Trophoblast cell (in vitro differentiated cells and primary cell): ENCODE measurements around the gene VAV1.

Experiments
- DNase-seq, 2 donors: peaks; one replicate each; pipeline ENCODE4 v3.0.0-alpha.2; 2016
- H2AFZ ChIP-seq: 2 replicates; pipeline ENCODE4 v1.6.1; 2013; ENCODE audit warnings: low read length, moderate library complexity, mild to moderate bottlenecking; ENCODE audit not compliant: insufficient read depth, poor library complexity
- H2AK5ac ChIP-seq: 2 replicates; pipeline ENCODE4 v1.6.1; 2013; ENCODE audit warnings: mild to moderate bottlenecking, low read length
- H2BK120ac ChIP-seq: 2 replicates; pipeline ENCODE4 v1.6.1; 2013; ENCODE audit warnings: low read length, mild to moderate bottlenecking, moderate library complexity; ENCODE audit not compliant: insufficient read depth, poor library complexity
- H2BK12ac ChIP-seq: 2 replicates; pipeline ENCODE4 v1.6.1; 2013; ENCODE audit warnings: mild to moderate bottlenecking, low read length, moderate library complexity
- H2BK5ac ChIP-seq: 2 replicates; pipeline ENCODE4 v1.6.1; 2013; ENCODE audit warnings: low read length, low read depth, moderate library complexity, mild to moderate bottlenecking; ENCODE audit not compliant: poor library complexity
- H3K14ac ChIP-seq: 2 replicates; pipeline ENCODE4 v1.6.1; 2013; ENCODE audit warnings: mild to moderate bottlenecking, low read length
- H3K18ac ChIP-seq: 2 replicates; pipeline ENCODE4 v1.6.1; 2013; ENCODE audit warnings: mild to moderate bottlenecking, low read length
- H3K23ac ChIP-seq: 2 replicates; pipeline ENCODE4 v1.6.1; 2013; ENCODE audit warnings: low read length
- H3K27ac ChIP-seq: 2 replicates; pipeline ENCODE4 v1.5.1; 2013; ENCODE audit warnings: low read depth, mild to moderate bottlenecking, inconsistent platforms, low read length, moderate library complexity
- H3K27me3 ChIP-seq: 2 replicates; pipeline ENCODE4 v1.6.1; 2013; ENCODE audit warnings: inconsistent platforms, mild to moderate bottlenecking, low read length, moderate library complexity; ENCODE audit not compliant: insufficient read depth
- H3K36me3 ChIP-seq, 2 experiments: 1 replicate in 1 of 2; 2 replicates in 1 of 2; pipeline ENCODE4 v1.6.1; 2013; ENCODE audit warnings: low read length in 2 of 2, mild to moderate bottlenecking in 2 of 2, moderate library complexity in 1 of 2; ENCODE audit not compliant: insufficient read depth in 2 of 2, control insufficient read depth in 1 of 2
- H3K4ac ChIP-seq: 2 replicates; pipeline ENCODE4 v1.6.1; 2013; ENCODE audit warnings: low read depth, mild to moderate bottlenecking, low read length, moderate library complexity
- H3K4me1 ChIP-seq, 2 experiments: 1 replicate in 1 of 2; 2 replicates in 1 of 2; pipeline ENCODE4 v1.6.1; 2013; ENCODE audit warnings: low read length in 2 of 2, mild to moderate bottlenecking in 2 of 2, moderate library complexity in 1 of 2; ENCODE audit not compliant: insufficient read depth in 2 of 2, control insufficient read depth in 1 of 2
- H3K4me2 ChIP-seq: 2 replicates; pipeline ENCODE4 v1.6.1; 2013; ENCODE audit warnings: inconsistent platforms, mild to moderate bottlenecking, low read length, moderate library complexity
- H3K4me3 ChIP-seq: 2 replicates; pipeline ENCODE4 v1.5.1; 2013; ENCODE audit warnings: mild to moderate bottlenecking, low read depth, low read length, inconsistent platforms
- H3K79me1 ChIP-seq: one replicate; pipeline ENCODE4 v1.6.1; 2013; ENCODE audit warnings: low read length
- H3K79me2 ChIP-seq: 2 replicates; pipeline ENCODE4 v1.6.1; 2013; ENCODE audit warnings: low read length, mild to moderate bottlenecking; ENCODE audit not compliant: control insufficient read depth, insufficient read depth, poor library complexity
- H3K9ac ChIP-seq: 2 replicates; pipeline ENCODE4 v1.6.1; 2013; ENCODE audit warnings: mild to moderate bottlenecking, low read length
- H3K9me3 ChIP-seq: 2 replicates; pipeline ENCODE4 v1.6.1; 2013; ENCODE audit warnings: low read depth, mild to moderate bottlenecking, control low read depth, inconsistent platforms, low read length; ENCODE audit not compliant: insufficient read depth
- H4K12ac ChIP-seq: 2 replicates; pipeline ENCODE4 v1.6.1; 2013; ENCODE audit warnings: low read depth, mild to moderate bottlenecking, low read length, moderate library complexity
- H4K8ac ChIP-seq: 2 replicates; pipeline ENCODE4 v1.6.1; 2013; ENCODE audit warnings: low read depth, mild to moderate bottlenecking, low read length, moderate library complexity
- H4K91ac ChIP-seq: one replicate; pipeline ENCODE4 v1.6.1; 2013; ENCODE audit warnings: low read depth, mild to moderate bottlenecking, low read length, moderate library complexity
- WGBS: extraction: QIAGEN DNeasy Blood & Tissue Kit; methylation state at CpG from one replicate; pipeline ENCODE4 v1.1.7; 2013; ENCODE audit warnings: missing lambda C conversion rate; ENCODE audit not compliant: insufficient read length, insufficient coverage; ENCODE audit errors: extremely low coverage; 5-methylcytosine and 5-hydroxymethylcytosine counted together

The VAV1 gene

GRCh38 chr19:6737284-6737872, 35.1 kb upstream of the VAV1 start, which contains the start of gene GPR108:
Gene GPR108 (minus strand): TSS chr19:6737580. CDS start chr19:6737576, 4 bp downstream.
- Histone ChIP-seq H3K14ac (peak within 1 kb of the TSS; percentile 97), H3K27ac (peak within 1 kb of the TSS; percentile 97), H3K18ac (peak within 1 kb of the TSS; percentile 93)

GRCh38 chr19:6737873-6738786, 34.4 kb upstream of the VAV1 start:
- Histone ChIP-seq H2BK12ac (peak overlapping the region; percentile 68), H4K8ac (peak overlapping the region; percentile 96), H2AK5ac (peak overlapping the region; percentile 27), H3K4ac (peak overlapping the region; percentile 38), H3K4me2 (peak overlapping the region; percentile 58), H3K14ac (peak overlapping the region; percentile 16), H3K27ac (peak overlapping the region; percentile 72), H3K9ac (no peak overlapping the region), H3K36me3 (peaks cover 9 to 13% of the 10 kb centered on the region in 2 experiments), H3K18ac (peak overlapping the region; percentile 69), H3K4me1 (peaks cover 33 to 36% of the 10 kb centered on the region in 2 experiments), H2BK120ac (peak overlapping the region; percentile 95), H4K91ac (peak overlapping the region; percentile 93), H3K27me3 (no peaks in the 10 kb centered on the region), H2BK5ac (peak overlapping the region; percentile 50), H3K4me3 (no peak overlapping the region), H4K12ac (peak overlapping the region; percentile 87), H2AFZ (peak overlapping the region; percentile 94), H3K23ac (no peak overlapping the region), H3K79me2 (peaks cover 19% of the 10 kb centered on the region), H3K79me1 (peaks cover 40% of the 10 kb centered on the region), H3K9me3 (no peaks in the 10 kb centered on the region)
- DNase-seq, result peak; percentile 90 to 91
- no CpG with 5 or more reads among the region's 13 CpGs for WGBS

More at GRCh38 chr19:6737284-6737872, 35.1 kb upstream of the VAV1 start, which contains the start of gene GPR108:
- H3K36me3 ChIP-seq, result peaks cover 11 to 16% of the 10 kb centered on the region in 2 experiments
- H4K12ac ChIP-seq, result peak within 1 kb of the TSS; percentile 93
- H3K9me3 ChIP-seq, result no peaks in the 10 kb centered on the region
- peak within 1 kb of the TSS; percentile 98 for H2BK5ac ChIP-seq
- H3K79me2 ChIP-seq, result peaks cover 19% of the 10 kb centered on the region
- peak; percentile 100 for DNase-seq
- H2BK12ac ChIP-seq, result peak within 1 kb of the TSS; percentile 68
- H3K4me1 ChIP-seq, result peaks cover 25 to 28% of the 10 kb centered on the region in 2 experiments
- peak within 1 kb of the TSS; percentile 79 for H3K4me3 ChIP-seq
- peak within 1 kb of the TSS; percentile 96 for H4K8ac ChIP-seq
- H2AK5ac ChIP-seq, result peak within 1 kb of the TSS; percentile 27
- peak within 1 kb of the TSS; percentile 98 for H2BK120ac ChIP-seq
- peak within 1 kb of the TSS; percentile 86 for H3K4me2 ChIP-seq
- H3K4ac ChIP-seq, result peak within 1 kb of the TSS; percentile 61
- no peak within 1 kb of the TSS for H3K23ac ChIP-seq
- H3K79me1 ChIP-seq, result peaks cover 38% of the 10 kb centered on the region
- peak within 1 kb of the TSS; percentile 91 for H3K9ac ChIP-seq
- H3K27me3 ChIP-seq, result no peaks in the 10 kb centered on the region
- peak within 1 kb of the TSS; percentile 87 for H2AFZ ChIP-seq
- H4K91ac ChIP-seq, result peak within 1 kb of the TSS; percentile 97
- no CpG with 5 or more reads among the region's 55 CpGs for WGBS

GRCh38 chr19:6738787-6739389, 33.6 kb upstream of the VAV1 start:
- H3K14ac ChIP-seq, result peak overlapping the region; percentile 87
- H3K4ac ChIP-seq, result peak overlapping the region; percentile 65
- WGBS, result no CpG with 5 or more reads among the region's 24 CpGs
- H3K23ac ChIP-seq, result no peak overlapping the region
- peak overlapping the region; percentile 69 for H3K18ac ChIP-seq
- no peaks in the 10 kb centered on the region for H3K9me3 ChIP-seq
- H2AFZ ChIP-seq, result peak overlapping the region; percentile 94
- peak; percentile 88 to 94 for DNase-seq
- H4K91ac ChIP-seq, result peak overlapping the region; percentile 93
- peak overlapping the region; percentile 95 for H2BK120ac ChIP-seq
- H3K4me1 ChIP-seq, result peaks cover 40 to 42% of the 10 kb centered on the region in 2 experiments
- peak overlapping the region; percentile 79 for H2BK5ac ChIP-seq
- peak overlapping the region; percentile 96 for H4K8ac ChIP-seq
- peak overlapping the region; percentile 34 for H2AK5ac ChIP-seq
- peaks cover 44% of the 10 kb centered on the region for H3K79me1 ChIP-seq
- H3K4me2 ChIP-seq, result peak overlapping the region; percentile 58
- peak overlapping the region; percentile 78 for H2BK12ac ChIP-seq
- H3K36me3 ChIP-seq, result peaks cover 10 to 14% of the 10 kb centered on the region in 2 experiments
- no peak overlapping the region for H3K9ac ChIP-seq
- peak overlapping the region; percentile 89 for H4K12ac ChIP-seq
- peak overlapping the region; percentile 72 for H3K27ac ChIP-seq
- no peak overlapping the region for H3K4me3 ChIP-seq
- H3K79me2 ChIP-seq, result peaks cover 19% of the 10 kb centered on the region
- no peaks in the 10 kb centered on the region for H3K27me3 ChIP-seq

GRCh38 chr19:6739390-6739882, 33.1 kb upstream of the VAV1 start, which contains the start of gene TRIP10:
Gene TRIP10 (plus strand): TSS chr19:6739680. CDS start chr19:6739762, 82 bp downstream.
- Histone ChIP-seq H4K12ac (peak within 1 kb of the TSS; percentile 89), H3K27me3 (no peaks in the 10 kb centered on the region), H3K9ac (peak within 1 kb of the TSS; percentile 94), H2BK120ac (peak within 1 kb of the TSS; percentile 95), H3K79me2 (peaks cover 21% of the 10 kb centered on the region), H3K14ac (peak within 1 kb of the TSS; percentile 87), H3K4ac (peak within 1 kb of the TSS; percentile 98), H4K8ac (peak within 1 kb of the TSS; percentile 96), H2BK5ac (peak within 1 kb of the TSS; percentile 95), H3K4me1 (peaks cover 45 to 46% of the 10 kb centered on the region in 2 experiments), H3K79me1 (peaks cover 49% of the 10 kb centered on the region), H3K36me3 (peaks cover 15 to 20% of the 10 kb centered on the region in 2 experiments), H2BK12ac (peak within 1 kb of the TSS; percentile 87), H4K91ac (peak within 1 kb of the TSS; percentile 95), H3K27ac (peak within 1 kb of the TSS; percentile 83), H3K18ac (peak within 1 kb of the TSS; percentile 97), H3K4me3 (peak within 1 kb of the TSS; percentile 94), H2AK5ac (peak within 1 kb of the TSS; percentile 94), H3K23ac (no peak within 1 kb of the TSS), H3K4me2 (peak within 1 kb of the TSS; percentile 80), H3K9me3 (no peaks in the 10 kb centered on the region), H2AFZ (peak within 1 kb of the TSS; percentile 94)
- peak; percentile 77 to 85 for DNase-seq
- WGBS, result no CpG with 5 or more reads among the region's 47 CpGs
